ENCODE measurements around the gene CLIP3.

GRCh38 chr19:35990156-35990555 lies 42.5 kb downstream of the CLIP3 start:
- TF ChIP-seq CTCF (IDR thresholded peaks at IDR 0.05; ENCODE audit: low read length), result no peak
- no peak for TF ChIP-seq EZH2 (optimal IDR thresholded peaks at IDR 0.05; ENCODE audit: low read depth, low read length)
- no peak for TF ChIP-seq EZH2phosphoT487 (IDR thresholded peaks at IDR 0.05; ENCODE audit: low read length)
